Stimulated activated CD8-positive, alpha-beta memory T cell treated with anti-CD3 and anti-CD28 coated beads, Interleukin-2, amount 100 ng/mL, for 48 hours (primary cell): ENCODE measurements around the gene GRID2.
"Not testable (repeated sequence)": the region's sequence is repeated elsewhere in the genome, so short reads cannot be mapped to it uniquely, and the experiment has no call there.

Source experiments
- DNase-seq, 2 donors: peaks; one replicate each; pipeline ENCODE4 v3.0.0-alpha.2; 2020; ENCODE audit warnings: low read depth in 2 of 2

GRID2 gene

DNA sequence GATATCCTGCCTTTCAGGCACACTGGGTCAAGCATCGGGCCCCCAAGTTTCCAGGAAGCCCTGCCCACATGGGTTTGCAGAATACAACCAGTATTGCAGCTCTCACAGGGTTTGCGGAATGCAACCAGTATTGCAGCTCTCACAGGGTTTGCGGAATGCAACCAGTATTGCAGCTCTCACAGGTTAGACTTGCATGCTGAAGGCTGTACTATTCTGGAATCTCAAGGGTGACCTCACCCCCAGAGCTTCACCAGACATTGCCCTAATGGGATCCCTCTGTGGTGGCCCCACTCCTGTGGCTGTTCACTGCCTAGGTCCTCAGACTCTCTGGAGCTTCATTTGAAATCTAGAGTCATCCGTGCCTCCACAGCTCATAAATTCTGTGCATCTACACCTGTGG, 884.1 kb downstream of the GRID2 start:
- DNase-seq = no peak

DNA sequence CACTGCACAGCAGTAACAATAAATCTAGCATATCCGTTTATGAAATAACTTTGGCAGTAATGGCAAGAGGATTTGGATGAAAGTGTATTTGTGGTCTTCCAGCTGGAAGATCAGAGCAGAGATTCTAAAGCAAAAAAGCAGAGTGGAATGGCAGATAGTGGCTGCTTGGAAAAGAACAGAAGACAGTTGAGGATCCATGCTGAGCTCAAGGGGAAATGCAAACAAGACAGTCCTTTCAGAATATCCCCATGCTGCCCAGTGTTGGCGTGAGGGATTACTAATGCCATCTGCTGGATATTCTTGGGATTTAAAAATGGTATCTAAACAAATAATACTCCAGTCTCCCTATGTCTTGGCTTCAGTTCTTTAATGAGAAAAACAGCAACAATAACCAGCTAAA, 895.7 kb downstream of the GRID2 start:
- DNase-seq = no peak

DNA sequence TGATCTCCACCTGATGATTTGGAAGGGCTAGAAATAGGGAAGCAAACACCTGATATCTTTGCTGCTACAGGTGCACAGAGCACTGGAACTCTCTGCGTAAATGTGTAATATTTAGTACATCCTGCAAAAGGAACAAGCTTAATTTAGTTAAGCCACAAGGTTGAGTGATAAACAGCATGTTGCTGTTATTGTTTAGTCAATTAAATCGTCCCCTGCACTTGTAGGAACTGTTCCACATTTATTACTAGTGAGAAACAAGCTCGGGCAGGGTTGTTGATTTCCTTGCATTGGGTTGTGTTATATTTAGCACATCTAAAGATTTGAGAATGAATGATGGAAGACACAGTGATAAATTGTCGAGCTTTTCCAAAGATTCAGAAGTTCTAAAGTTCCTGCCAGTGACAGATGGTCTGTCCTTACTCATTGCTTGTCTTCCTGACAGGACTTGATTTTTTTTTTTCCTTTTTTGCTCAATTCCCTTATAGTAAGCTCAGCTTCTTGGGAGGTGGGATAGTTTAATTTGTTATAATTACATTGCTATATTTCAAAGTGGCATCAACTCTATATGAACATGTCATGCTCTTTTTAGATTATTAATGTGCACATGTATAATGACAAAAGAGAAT, 897.8 kb downstream of the GRID2 start:
- DNase-seq = no peak

DNA sequence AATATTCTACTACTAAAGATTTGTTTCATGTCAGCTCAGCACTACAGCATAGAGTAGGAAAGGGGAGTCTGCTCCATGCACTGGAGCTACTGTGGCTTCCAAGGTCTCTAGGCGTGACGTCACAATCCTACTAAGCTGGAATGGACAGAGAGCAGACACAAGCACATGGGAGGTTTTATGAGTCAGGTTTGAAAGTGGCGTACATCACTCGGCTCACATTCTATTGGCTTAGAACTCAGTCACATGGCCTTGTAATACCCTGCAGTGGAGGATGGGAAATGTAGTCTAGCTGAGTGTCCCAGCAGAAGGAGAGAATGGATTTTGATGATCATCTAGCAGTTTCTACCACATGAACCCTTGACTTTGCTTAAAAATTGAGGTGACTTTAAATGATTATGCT, 899.9 kb downstream of the GRID2 start:
- DNase-seq = no peak

DNA sequence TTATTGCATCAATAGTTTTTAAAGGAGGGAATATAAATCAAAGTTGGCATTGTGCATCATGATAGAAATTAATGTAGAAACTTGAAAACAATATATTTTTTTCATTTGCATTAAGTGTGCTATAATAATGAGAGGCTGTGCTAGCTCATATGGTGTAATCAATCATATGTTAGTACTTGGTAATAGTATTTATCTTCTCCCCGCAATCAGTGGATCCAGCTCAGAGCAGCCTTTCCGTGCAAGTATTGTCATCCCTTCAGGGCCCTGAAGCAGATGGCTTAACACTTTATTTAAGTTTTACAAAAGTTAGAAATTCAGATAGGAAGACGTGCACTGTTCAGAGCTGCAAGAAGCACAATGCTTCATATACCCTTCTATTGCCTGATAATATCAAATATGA, 908.5 kb downstream of the GRID2 start:
- DNase-seq = no peak

DNA sequence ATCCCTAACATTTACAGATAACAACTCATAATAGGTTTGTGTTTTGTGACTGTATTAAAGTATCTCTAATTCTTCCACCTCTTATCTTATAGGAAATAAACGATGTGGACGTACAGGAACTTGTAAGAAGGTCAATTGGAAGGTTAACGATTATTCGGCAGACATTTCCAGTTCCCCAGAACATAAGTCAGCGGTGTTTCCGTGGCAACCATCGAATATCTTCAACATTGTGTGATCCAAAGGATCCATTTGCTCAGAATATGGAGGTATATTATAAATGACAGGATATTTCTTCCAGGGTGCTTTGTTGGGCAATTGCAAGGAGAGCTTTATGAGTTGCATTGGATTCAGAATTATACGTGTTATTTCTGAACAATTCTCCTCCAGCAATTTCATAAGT, 912.9 kb downstream of the GRID2 start:
- DNase-seq = no peak

DNA sequence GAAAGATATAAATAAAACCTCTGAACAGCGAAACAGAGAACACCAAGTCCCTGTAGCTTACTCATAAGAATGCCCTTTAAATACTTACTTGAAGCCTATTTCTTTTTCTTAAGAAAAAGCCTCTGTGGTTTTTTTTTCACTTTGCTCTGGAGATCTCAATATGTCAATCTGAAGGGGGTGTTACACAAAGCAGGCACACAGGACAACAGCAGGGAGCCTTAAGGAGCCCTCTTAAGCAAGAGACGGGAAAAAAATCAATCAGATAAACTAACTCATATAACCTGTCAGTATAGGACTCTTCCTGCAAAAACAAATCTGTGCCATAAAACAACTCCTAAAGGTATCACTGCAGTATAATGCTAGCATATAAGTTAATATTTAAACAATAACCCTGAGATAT, 913.7 kb downstream of the GRID2 start:
- no peak for DNase-seq

DNA sequence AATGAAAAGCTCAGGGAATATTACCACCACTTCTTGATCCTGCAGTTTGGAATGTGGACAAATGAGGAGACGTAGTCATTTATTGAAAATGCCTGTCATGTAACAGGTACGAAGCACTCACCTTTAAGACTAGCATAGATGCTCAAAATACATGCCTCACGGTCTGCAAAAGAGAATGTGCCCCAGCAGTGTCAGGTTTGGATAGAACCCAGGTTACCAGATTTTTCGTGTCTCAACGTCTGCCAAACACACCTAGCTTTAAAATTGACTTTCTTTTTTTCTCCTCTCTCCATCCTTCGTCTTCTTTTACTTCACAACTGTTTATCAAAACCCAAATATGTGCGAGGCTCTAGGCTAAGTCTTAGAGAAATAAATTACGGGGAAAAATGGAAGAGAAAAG, 918.0 kb downstream of the GRID2 start:
- no peak for DNase-seq

DNA sequence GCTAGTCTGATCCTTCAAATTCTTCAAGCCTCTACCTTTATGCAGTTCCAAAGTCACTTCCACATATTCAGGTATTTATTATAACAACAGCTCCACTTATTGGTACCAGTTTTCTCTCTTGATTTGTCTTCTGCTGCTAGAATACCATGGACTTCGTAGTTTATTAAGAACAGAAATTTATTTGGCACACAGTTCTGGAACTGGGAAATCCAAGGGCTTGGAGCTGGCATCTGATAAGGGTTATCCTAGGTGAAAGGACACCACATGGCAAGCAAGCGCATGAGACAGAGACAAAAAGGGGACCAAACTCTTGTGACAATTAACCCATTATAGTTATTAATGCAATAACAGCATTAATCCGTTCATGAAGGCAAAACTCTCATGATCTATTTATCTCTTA, 924.3 kb downstream of the GRID2 start:
- DNase-seq = no peak

DNA sequence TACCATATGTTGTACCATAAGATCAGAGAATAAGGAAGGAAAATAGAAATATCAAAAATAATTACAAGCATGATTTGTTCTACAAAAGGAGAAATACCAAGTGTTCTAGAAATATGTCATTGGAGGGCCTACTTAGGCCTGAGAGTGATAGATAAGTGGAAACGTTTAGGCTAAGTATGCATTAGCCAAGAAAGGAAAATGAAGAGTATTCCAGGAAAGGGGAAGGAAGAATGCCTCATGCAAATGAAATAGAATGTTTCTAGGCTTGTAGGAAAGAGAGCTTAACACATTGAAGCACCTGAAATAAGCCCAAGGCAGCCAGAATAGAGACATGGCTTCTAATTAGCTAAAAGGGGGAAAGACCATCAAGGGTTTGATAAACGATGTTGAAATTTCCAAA, 929.1 kb downstream of the GRID2 start:
- no peak for DNase-seq

DNA sequence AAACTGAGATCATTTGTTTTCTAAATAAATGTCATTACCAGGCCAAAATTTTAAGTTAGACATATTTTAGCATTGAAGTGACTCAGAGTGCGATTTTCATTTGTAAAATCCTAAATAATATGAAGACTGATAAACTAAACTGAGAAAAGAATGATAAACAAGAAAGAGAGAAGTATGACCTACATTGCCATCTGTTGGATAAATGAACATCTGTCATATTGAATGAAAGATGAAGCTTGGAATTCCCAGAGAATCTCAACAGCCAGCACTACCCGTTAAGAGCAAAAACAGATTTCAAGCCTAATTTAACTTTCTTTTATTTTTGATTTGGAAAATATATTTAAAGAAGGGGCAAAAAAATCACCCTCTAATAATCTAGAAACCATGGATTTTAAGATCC, 933.8 kb downstream of the GRID2 start:
- no peak for DNase-seq

DNA sequence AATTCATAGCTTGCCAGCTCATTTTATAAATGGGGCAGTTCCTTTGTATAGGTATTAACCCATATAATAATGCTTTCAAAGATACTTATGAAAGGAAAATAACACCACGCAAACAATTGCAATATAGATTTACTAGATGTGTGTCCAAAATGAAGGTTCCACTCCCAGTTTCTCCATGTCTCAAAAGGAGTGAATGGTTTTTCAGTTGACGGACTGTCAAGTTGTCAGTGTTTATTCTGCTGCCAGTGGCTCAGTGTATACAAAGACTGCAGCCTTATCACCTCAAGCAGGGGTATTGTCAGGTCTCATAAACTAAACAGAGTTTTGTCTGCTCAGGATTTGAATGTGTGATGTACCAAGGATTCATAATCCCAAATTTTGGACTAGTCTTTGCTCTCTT, 939.5 kb downstream of the GRID2 start:
- no peak for DNase-seq

DNA sequence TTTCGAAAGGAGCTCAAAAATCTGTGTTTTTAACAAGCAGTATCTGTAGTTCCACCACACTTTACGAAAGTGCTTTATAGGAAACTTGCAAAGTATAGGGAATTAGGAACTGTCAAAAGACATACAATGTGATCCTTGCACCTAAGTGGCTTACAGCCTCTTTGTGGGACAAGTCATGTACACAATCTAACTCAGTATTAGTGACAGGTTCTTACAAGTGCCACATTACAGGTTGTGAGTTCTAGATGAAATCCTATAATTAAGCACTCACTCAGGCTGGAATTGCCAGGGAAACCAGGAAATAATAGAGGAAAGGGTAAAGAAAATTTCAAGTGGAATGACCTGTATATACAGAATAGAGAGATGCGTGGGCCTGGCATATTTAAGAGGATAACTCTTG, 957.4 kb downstream of the GRID2 start:
- no peak for DNase-seq

DNA sequence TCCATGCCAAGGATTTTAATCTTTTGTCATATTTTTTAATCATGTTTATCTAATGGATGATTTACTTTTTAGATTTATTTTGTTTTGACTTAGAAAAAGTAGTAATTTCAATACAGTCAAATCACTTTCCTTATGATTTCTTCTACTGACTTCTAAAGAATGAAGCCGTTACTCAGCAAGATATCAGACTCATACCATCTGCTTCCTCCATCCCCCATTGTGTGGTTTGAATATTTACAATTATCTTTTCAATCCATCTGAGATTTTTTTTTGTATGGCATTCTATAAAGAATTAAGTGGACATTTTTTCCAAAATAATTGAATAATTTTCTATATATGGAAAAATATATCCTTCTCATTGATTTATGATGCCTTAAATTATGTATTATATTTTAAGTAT, 959.4 kb downstream of the GRID2 start:
- DNase-seq = no peak

DNA sequence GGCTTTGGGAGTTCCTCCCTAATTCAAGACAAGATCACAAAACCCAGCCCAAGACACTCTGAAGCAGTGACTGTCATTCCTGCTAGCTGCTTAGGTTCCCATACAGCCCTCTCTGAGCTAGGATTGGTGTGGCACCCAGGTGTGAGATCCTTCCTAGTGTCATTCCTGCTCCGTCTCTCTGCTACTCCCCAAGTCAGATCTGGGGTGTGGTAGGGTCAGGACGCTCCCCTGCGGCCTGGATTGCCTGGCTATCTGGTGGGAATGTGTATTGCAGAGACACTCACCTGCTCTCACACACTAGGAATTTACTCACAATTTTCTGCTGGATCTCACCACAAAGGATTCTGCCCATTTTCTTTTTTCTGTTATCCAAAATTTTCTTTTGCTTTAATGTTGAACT, 964.0 kb downstream of the GRID2 start:
- no peak for DNase-seq

DNA sequence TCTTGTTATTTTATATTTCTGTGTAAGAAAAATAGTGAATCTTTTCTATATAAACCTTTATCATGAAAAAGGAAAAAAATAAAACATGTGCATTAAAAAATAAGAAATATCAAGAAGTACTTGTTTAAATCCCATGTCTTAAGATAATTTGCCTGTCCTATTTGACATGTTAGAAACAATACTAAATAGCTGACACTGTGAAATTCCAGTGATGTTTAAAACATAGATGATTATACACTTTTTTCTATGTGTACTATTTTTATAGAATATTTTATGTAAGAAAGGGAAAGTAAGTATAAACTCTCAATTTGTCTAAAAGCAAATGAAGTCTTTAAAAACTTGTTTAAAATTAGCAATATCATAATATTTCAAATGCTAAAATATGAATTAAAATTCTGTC, 981.6 kb downstream of the GRID2 start:
- DNase-seq = no peak

DNA sequence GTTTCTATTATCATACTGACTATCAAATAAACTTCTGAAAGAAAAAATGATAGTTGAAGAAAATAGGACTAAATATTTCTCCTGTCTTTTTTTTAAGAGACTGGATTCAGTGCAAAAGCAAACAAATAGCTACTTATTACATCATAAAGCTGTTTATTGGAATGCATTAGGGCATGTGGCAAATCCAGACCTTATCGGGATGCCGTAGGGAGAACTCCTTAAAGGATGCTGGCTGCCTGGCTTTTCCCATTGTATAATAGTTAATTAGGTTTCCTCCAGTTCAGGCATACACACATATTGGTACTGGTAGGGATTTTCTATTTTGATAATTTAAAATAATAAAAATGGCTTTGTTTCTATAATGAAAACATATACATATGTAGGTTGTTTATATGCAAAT, 985.5 kb downstream of the GRID2 start:
- DNase-seq = no peak

DNA sequence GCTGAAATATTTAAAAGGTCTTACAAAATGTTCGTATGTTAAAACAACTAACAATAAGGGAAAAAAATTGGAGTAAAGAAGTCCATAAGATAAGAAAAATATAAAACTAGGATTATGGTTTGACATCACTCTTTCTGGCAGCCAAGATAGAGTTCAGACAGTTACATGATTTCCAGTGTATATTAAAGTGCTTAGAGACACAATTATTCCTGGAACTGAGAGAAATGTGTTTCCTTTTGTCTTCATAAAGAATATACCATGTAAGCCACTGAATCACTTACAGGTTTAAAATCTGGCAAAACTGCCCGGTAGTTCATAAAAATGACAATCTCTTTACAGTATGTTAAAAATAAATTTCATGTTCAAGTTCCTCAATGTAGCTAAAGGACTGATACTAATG, 986.1 kb downstream of the GRID2 start:
- DNase-seq = no peak

DNA sequence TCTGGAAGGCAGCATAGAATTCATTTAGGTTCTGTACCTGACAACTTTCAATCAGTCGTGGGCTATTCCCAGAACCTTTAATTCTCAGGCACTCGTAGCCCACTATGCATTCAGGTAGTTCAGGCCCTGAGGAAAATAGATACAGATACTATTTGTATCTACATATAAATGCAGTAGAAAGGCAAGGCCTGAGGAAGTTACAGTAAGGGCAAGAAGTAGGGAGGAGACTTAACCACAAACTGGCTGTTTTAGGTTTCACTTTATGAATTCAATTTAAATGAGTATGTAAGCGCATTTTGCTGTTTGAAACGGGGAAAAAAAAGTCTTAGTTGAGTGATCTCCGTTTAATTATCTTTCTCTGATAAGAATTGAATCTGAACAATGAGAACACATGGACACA, 995.4 kb downstream of the GRID2 start:
- DNase-seq = no peak

DNA sequence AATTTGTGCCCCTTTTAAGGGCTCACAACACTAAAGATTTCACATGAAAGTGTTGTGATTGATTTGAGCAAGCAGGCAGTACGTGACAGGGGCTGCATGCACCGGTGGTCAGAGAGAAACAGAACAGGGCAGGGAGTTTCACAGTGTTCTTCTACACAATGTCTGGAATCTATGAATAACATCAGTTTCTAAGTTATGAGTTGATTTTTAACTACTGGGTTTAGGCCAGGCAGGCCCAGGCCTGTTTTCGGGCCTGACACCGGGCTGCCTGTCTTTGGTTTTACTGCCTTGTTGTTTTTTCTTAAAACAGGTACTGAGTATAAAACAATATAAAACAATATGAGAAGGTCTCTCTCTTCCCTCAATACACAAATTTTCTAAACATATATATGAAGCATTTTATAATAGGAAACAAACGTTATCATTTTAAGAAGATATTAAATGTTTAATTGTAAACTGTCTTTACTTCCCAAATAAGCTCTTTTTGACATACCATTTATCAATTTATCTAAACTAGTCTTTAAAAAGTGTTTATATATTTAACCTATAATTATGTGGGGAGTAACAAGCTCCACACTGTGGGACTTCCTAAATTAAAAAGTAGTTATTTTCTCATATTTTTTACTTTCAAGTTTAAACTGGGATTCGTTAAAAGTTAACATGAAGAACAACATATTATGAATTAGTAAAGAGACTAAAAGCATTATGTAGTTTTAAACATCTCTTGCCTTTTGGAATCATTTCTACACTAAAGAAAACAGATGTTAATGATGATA, 997.2 kb downstream of the GRID2 start:
- DNase-seq = not testable (repeated sequence)

DNA sequence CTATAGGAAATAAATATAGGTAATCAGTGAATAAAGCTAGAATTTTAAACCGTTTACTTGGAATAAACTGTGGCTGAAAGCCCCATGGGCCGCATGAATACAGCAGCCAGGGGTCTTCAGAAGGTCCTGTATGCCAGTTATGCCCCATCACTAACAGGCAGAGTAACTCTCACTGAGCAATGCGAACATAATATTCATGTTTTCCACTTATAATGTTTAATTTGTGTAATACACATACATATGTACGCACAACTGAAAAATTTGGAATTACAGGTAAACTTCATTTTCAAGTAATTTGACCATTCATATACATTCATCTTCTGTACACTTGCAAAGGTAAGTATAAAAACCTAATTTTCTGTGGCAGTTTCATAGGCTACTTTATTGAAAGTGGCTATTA, 998.5 kb downstream of the GRID2 start:
- DNase-seq = no peak

DNA sequence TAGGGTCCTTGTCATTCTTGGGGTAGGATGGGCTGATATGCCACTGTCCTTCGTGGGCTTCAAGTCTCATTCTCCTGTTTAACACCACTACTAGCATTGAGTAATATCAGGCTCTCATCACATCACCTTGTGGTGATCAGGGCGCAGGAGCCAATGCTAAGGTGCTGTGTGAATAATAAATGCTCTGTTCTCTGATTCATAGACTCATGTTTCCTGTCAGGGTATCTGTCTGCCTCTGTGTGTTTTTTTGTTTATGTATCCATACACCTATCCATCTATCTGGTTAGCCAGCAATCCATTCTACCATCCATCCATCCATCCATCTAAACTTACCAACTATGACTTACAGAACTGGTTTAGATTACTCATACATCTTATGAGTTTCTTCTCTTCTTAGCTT, 999.7 kb downstream of the GRID2 start:
- DNase-seq = no peak

DNA sequence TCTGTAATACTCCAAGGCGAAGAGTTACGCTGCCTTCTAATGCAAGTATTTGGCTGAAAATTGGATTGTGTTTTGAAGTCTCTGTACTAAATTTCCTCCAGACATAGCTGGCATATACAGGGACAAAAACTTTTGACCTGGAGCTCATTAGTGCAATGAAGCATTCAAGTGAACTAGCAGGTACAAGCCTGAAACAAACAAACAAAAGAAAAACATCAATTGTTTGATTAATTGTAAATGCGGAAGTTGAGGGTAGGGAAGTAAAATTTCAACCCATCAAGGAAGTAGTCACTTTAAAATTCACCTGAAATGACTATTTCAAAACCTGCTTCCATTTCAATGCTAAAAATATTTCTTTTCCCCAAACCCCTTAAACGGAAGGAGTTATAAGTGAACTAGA, 1008.5 kb downstream of the GRID2 start:
- DNase-seq = no peak

DNA sequence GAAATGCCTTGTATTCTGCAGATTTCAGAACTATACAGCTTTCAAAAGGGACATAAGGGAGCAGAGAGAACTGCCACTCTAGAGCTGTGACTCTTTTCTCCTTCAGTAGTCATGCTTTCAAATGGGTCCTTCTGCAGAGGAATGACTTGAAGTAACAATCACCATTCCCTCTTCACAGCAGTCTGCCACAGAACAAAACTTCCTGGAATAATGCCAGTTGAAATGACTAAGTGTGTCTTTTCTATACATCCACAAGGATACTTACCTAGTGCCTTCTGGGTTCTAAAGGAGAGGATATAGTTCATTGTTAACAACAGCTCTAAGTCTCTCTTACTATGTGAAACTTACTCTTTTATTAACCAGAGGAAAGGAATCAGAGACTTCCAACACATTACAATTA, 1009.4 kb downstream of the GRID2 start:
- DNase-seq = no peak
